HEK293 (cell line): ENCODE results near the gene CIRBP.
A peak's percentile ranks its signal among the peaks of the same experiment; 100 is the strongest.

Experiments used
- BCL11A ChIP-seq: fragments of 450-650 bp; formaldehyde crosslinking; IDR thresholded peaks from 2 replicates; pipeline ENCODE4 v1.5.1; 2016; ENCODE audit warnings: low read depth, missing biosample characterization, missing genetic modification characterization
- CTCF ChIP-seq: fragments of 450-650 bp; formaldehyde crosslinking; IDR thresholded peaks from 2 replicates; pipeline ENCODE4 v1.5.1; 2016; ENCODE audit warnings: missing biosample characterization, missing genetic modification characterization
- GLI4 ChIP-seq: fragments of 450-650 bp; formaldehyde crosslinking; IDR thresholded peaks from 2 replicates; pipeline ENCODE4 v1.5.1; 2016; ENCODE audit warnings: missing biosample characterization, missing genetic modification characterization
- HOXA7 ChIP-seq: sonication (generic); formaldehyde crosslinking; IDR thresholded peaks from 2 replicates; pipeline ENCODE4 v1.8.1; 2022; ENCODE audit warnings: missing genetic modification reagents, borderline replicate concordance
- HOXC10 ChIP-seq: sonication (generic); formaldehyde crosslinking; IDR thresholded peaks from 2 replicates; pipeline ENCODE4 v1.8.1; 2023; ENCODE audit warnings: mild to moderate bottlenecking, missing genetic modification reagents
- KLF16 ChIP-seq: fragments of 450-650 bp; formaldehyde crosslinking; IDR thresholded peaks from 2 replicates; pipeline ENCODE4 v1.5.1; 2017; ENCODE audit warnings: missing biosample characterization, missing genetic modification characterization
- PRDM1 ChIP-seq: fragments of 450-650 bp; formaldehyde crosslinking; IDR thresholded peaks from 2 replicates; pipeline ENCODE4; 2016; ENCODE audit warnings: missing biosample characterization, missing genetic modification characterization
- TCF7L2 ChIP-seq: IDR thresholded peaks from 2 replicates; pipeline ENCODE4 v1.6.1; 2011; ENCODE audit warnings: low read depth, mild to moderate bottlenecking, inconsistent platforms, low read length, moderate library complexity, borderline replicate concordance
- ZBTB17 ChIP-seq: fragments of 450-650 bp; formaldehyde crosslinking; IDR thresholded peaks from 2 replicates; pipeline ENCODE4 v1.5.1; 2016; ENCODE audit warnings: missing biosample characterization, missing genetic modification characterization
- ZBTB8A ChIP-seq: fragments of 450-650 bp; formaldehyde crosslinking; IDR thresholded peaks from 2 replicates; pipeline ENCODE4 v1.5.1; 2016; ENCODE audit warnings: missing biosample characterization, missing genetic modification characterization
- ZFHX2 ChIP-seq: fragments of 450-650 bp; formaldehyde crosslinking; conservative IDR thresholded peaks from 2 replicates; pipeline ENCODE4 v1.5.1; 2016; ENCODE audit warnings: missing biosample characterization, missing genetic modification characterization
- ZNF248 ChIP-seq: fragments of 450-650 bp; formaldehyde crosslinking; IDR thresholded peaks from 2 replicates; pipeline ENCODE4 v1.5.1; 2017; ENCODE audit warnings: missing biosample characterization, missing genetic modification characterization
- ZNF311 ChIP-seq: fragments of 450-650 bp; formaldehyde crosslinking; IDR thresholded peaks from 2 replicates; pipeline ENCODE4 v1.5.1; 2017; ENCODE audit warnings: missing biosample characterization, missing genetic modification characterization, borderline replicate concordance
- ZNF350 ChIP-seq: fragments of 450-650 bp; formaldehyde crosslinking; IDR thresholded peaks from 2 replicates; pipeline ENCODE4 v1.5.0; 2017; ENCODE audit warnings: missing biosample characterization, mild to moderate bottlenecking, missing genetic modification characterization

- no peak for TF ChIP-seq TCF7L2
- TF ChIP-seq BCL11A (tag by site-specific recombination), result no peak
- TF ChIP-seq CTCF (tag by site-specific recombination), result no peak
- TF ChIP-seq ZBTB17 (tag by site-specific recombination), result no peak
- no peak for TF ChIP-seq ZNF248 (tag by site-specific recombination)
- TF ChIP-seq ZNF350 (tag by site-specific recombination), result no peak
- TF ChIP-seq HOXC10 (CRISPR knock-in tag), result no peak
- TF ChIP-seq PRDM1, result no peak
- 0 out of 2 replicates have a peak, but pooled peaks have one; percentile 33 for TF ChIP-seq KLF16 (tag by site-specific recombination)
- TF ChIP-seq ZFHX2 (tag by site-specific recombination), result no peak; the same call in 1 of the 2 replicates
- TF ChIP-seq GLI4 (tag by site-specific recombination), result no peak
- TF ChIP-seq HOXA7 (CRISPR knock-in tag), result no peak
- no peak for TF ChIP-seq ZNF311 (tag by site-specific recombination)
- no peak for TF ChIP-seq ZBTB8A (tag by site-specific recombination)
These were observed 16.8 kb upstream of the CIRBP start for GRCh38 chr19:1252221-1252820.
